ENCODE measurements around the gene PTPRZ1. TPM values are rescaled to one million over a fixed set of nuclear protein-coding genes. Genes with fewer than 3 reads are reported as not detected.

The PTPRZ1 gene
- total RNA-seq, 4 donors from 2014 or later, result 0.75 to 1.1 (median 0.98) TPM; not detected in 1

- TF ChIP-seq CTCF (IDR thresholded peaks at IDR 0.05; ENCODE audit: low read depth), result no peak
These were observed 141.7 kb downstream of the PTPRZ1 start for GRCh38 chr7:122014697-122015096.

- no peak for TF ChIP-seq CTCF (IDR thresholded peaks at IDR 0.05; ENCODE audit: low read depth)
These were observed 145.1 kb downstream of the PTPRZ1 start for GRCh38 chr7:122018032-122018431.

- TF ChIP-seq CTCF (IDR thresholded peaks at IDR 0.05; ENCODE audit: low read depth), result no peak
These were observed 154.1 kb downstream of the PTPRZ1 start for GRCh38 chr7:122027058-122027457.

- no peak for TF ChIP-seq CTCF (IDR thresholded peaks at IDR 0.05; ENCODE audit: low read depth)
These were observed 160.7 kb downstream of the PTPRZ1 start for GRCh38 chr7:122033641-122034040.

- no peak for TF ChIP-seq CTCF (IDR thresholded peaks at IDR 0.05; ENCODE audit: low read depth)
These were observed 162.9 kb downstream of the PTPRZ1 start for GRCh38 chr7:122035876-122036275.

- TF ChIP-seq CTCF (IDR thresholded peaks at IDR 0.05; ENCODE audit: low read depth), result no peak
These were observed 165.2 kb downstream of the PTPRZ1 start for GRCh38 chr7:122038134-122038533.

GRCh38 chr7:122038904-122039303 is 165.9 kb downstream of the PTPRZ1 start:
- TF ChIP-seq CTCF (IDR thresholded peaks at IDR 0.05; ENCODE audit: low read depth), result no peak
